DMS53 treated with DMSO at 0.1 percent for 48 hours (cell line): ENCODE results near the gene MLXIP.
"Not testable (repeated sequence)": the region's sequence is repeated elsewhere in the genome, so short reads cannot be mapped to it uniquely, and the experiment has no call there.

ENCODE experiments used
- DNase-seq: peaks from one replicate; lab custom pipeline; 2025; ENCODE audit not compliant: unreplicated experiment; lab: John Stamatoyannopoulos, UW

The MLXIP gene

GRCh38 chr12:122051231-122051876 lies 27.2 kb upstream of the MLXIP start:
- no peak for DNase-seq

GRCh38 chr12:122052285-122052684 lies 26.3 kb upstream of the MLXIP start:
- DNase-seq = no peak

- no peak for DNase-seq
Measured at GRCh38 chr12:122054842-122055520, 23.6 kb upstream of the MLXIP start.

- not testable (repeated sequence) for DNase-seq
Measured at GRCh38 chr12:122056406-122056805, 22.1 kb upstream of the MLXIP start.

- no peak for DNase-seq
Measured at GRCh38 chr12:122057007-122057735, 21.4 kb upstream of the MLXIP start.

- no peak for DNase-seq
Measured at GRCh38 chr12:122057769-122058168, 20.8 kb upstream of the MLXIP start.

- DNase-seq = no peak
Measured at GRCh38 chr12:122058549-122059149, 19.9 kb upstream of the MLXIP start.

GRCh38 chr12:122059203-122059960 lies 19.2 kb upstream of the MLXIP start:
- DNase-seq = no peak

- DNase-seq = no peak
Measured at GRCh38 chr12:122060081-122060501, 18.5 kb upstream of the MLXIP start.

- DNase-seq = no peak
Measured at GRCh38 chr12:122061253-122061652, 17.3 kb upstream of the MLXIP start.

- peak; percentile 77 for DNase-seq
Measured at GRCh38 chr12:122062832-122063693, 15.5 kb upstream of the MLXIP start.

- no peak for DNase-seq
Measured at GRCh38 chr12:122063694-122064024, 14.9 kb upstream of the MLXIP start.

GRCh38 chr12:122064025-122064777 lies 14.4 kb upstream of the MLXIP start:
- peak; percentile 97 for DNase-seq

- DNase-seq = peak; percentile 95
Measured at GRCh38 chr12:122064780-122065588, 13.6 kb upstream of the MLXIP start.

- DNase-seq = no peak
Measured at GRCh38 chr12:122067548-122067947, 11.0 kb upstream of the MLXIP start.

- no peak for DNase-seq
Measured at GRCh38 chr12:122067966-122068365, 10.6 kb upstream of the MLXIP start.

GRCh38 chr12:122072031-122072970 lies 6.3 kb upstream of the MLXIP start:
- DNase-seq = peak; percentile 36
